ENCODE measurements around the gene ZNF550. TPM values are rescaled to one million over a fixed set of nuclear protein-coding genes. Genes with fewer than 3 reads are reported as not detected.

ZNF550 gene
- total and polyA plus RNA-seq, 2 of the 13 experiments (the other 11 are each of a cell fraction or from before 2014, with no cell fraction given): 8.6 to 9.1 TPM

- TF ChIP-seq NFIC (IDR thresholded peaks at IDR 0.05; ENCODE audit: low read length) (no peak), NCOR1 (IDR thresholded peaks at IDR 0.05; ENCODE audit: borderline replicate concordance, low read length) (no peak), CTCF (CRISPR knock-in tag; IDR thresholded peaks at IDR 0.05) (peak; percentile 80), TBL1XR1 (IDR thresholded peaks at IDR 0.05; ENCODE audit: borderline replicate concordance, low read length, partially characterized antibody) (peak; percentile 32), SRY (CRISPR knock-in tag; IDR thresholded peaks at IDR 0.05) (peak; percentile 81), ELF1 (CRISPR knock-in tag; IDR thresholded peaks at IDR 0.05) (peak; percentile 97), HNRNPL (IDR thresholded peaks at IDR 0.05; ENCODE audit: low read depth, low read length) (no peak), ZNF446 (CRISPR knock-in tag; IDR thresholded peaks at IDR 0.05) (no peak), ZNF264 (CRISPR knock-in tag; IDR thresholded peaks at IDR 0.05) (peak; percentile 57; the same call in 1 of the 2 replicates), USF2 (IDR thresholded peaks at IDR 0.05; ENCODE audit: low read depth, low read length) (no peak), USF2 (CRISPR knock-in tag; IDR thresholded peaks at IDR 0.05; ENCODE audit: borderline replicate concordance) (no peak), ELF4 (CRISPR knock-in tag; IDR thresholded peaks at IDR 0.05; ENCODE audit: borderline replicate concordance) (no peak), CBX1 (IDR thresholded peaks at IDR 0.05; ENCODE audit: low read depth) (no peak), KLF13 (CRISPR knock-in tag; IDR thresholded peaks at IDR 0.05) (0 out of 2 replicates have a peak, but pooled peaks have one; percentile 63), ZIK1 (CRISPR knock-in tag; IDR thresholded peaks at IDR 0.05; ENCODE audit: borderline replicate concordance, low read depth) (no peak), ASH2L (IDR thresholded peaks at IDR 0.05; ENCODE audit: insufficient read length, low read depth, low read length) (peak; percentile 93), KDM5B (CRISPR knock-in tag; IDR thresholded peaks at IDR 0.05; ENCODE audit: borderline replicate concordance) (no peak), HOXD1 (CRISPR knock-in tag; IDR thresholded peaks at IDR 0.05) (no peak), ZNF484 (CRISPR knock-in tag; IDR thresholded peaks at IDR 0.05; ENCODE audit: borderline replicate concordance, low read depth) (no peak), ARID4A (CRISPR knock-in tag; IDR thresholded peaks at IDR 0.05; ENCODE audit: borderline replicate concordance) (peak; percentile 95), SP1 (IDR thresholded peaks at IDR 0.05) (no peak), SP1 (CRISPR knock-in tag; IDR thresholded peaks at IDR 0.05) (peak; percentile 31; the same call in 1 of the 2 replicates)
These were observed 19.0 kb upstream of the ZNF550 start, which contains the start of gene ZNF416 (continued) for GRCh38 chr19:57578487-57579205.

Measured in HepG2 (cell line).